ENCODE measurements around the gene MFGE8.

The MFGE8 gene

GRCh38 chr15:88912500-88912921 is 668 bp downstream of the MFGE8 start:
- peak in 1 of 2 donors; percentile 82 for DNase-seq
- Histone ChIP-seq H3K27ac (peak overlapping the region; percentile 87 to 95), H3K27me3 (no peaks in the 10 kb centered on the region), H3K36me3 (peaks cover 23 to 36% (median 26%) of the 10 kb centered on the region in 3 donors), H3K4me1 (peaks cover 0 to 69% (median 44%) of the 10 kb centered on the region in 4 donors), H3K4me3 (peak overlapping the region; percentile 80), H3K9me3 (no peaks in the 10 kb centered on the region)
- no peak for TF ChIP-seq CTCF (IDR thresholded peaks at IDR 0.05)
- intact Hi-C loops (cut with DNase I; ENCODE audit: low total_unique reads) = loop anchor here (10.0 kb wide), 1 partner anchor 668 kb away; no protein-coding TSS in a partner anchor

GRCh38 chr15:88911766-88912118 is 1.4 kb downstream of the MFGE8 start:
- intact Hi-C loops (cut with DNase I; ENCODE audit: low total_unique reads) = loop anchor here (10.0 kb wide), 1 partner anchor 667 kb away; no protein-coding TSS in a partner anchor
- peak overlapping the region; percentile 87 to 95 for H3K27ac ChIP-seq
- H3K4me1 ChIP-seq = peaks cover 0 to 77% (median 51%) of the 10 kb centered on the region in 4 donors
- peak overlapping the region; percentile 80 for H3K4me3 ChIP-seq
- no peaks in the 10 kb centered on the region for H3K27me3 ChIP-seq
- H3K9me3 ChIP-seq = no peaks in the 10 kb centered on the region
- peak in 1 of 2 donors; percentile 81 for DNase-seq
- TF ChIP-seq CTCF (IDR thresholded peaks at IDR 0.05) = no peak
- peaks cover 29 to 44% (median 34%) of the 10 kb centered on the region in 3 donors for H3K36me3 ChIP-seq

- Histone ChIP-seq H3K4me1 (peaks cover 4 to 83% (median 66%) of the 10 kb centered on the region in 4 donors), H3K4me3 (peak overlapping the region; percentile 80), H3K36me3 (peaks cover 45 to 59% (median 49%) of the 10 kb centered on the region in 3 donors), H3K27ac (peak overlapping the region; percentile 87 to 95), H3K27me3 (no peaks in the 10 kb centered on the region), H3K9me3 (no peaks in the 10 kb centered on the region)
- TF ChIP-seq CTCF (IDR thresholded peaks at IDR 0.05) = no peak
- DNase-seq = no peak
- intact Hi-C loops (cut with DNase I; ENCODE audit: low total_unique reads) = loop anchor here (5.0 to 10.0 kb wide), 2 partner anchors 92 to 665 kb away; no protein-coding TSS in a partner anchor
Measured at GRCh38 chr15:88909956-88910831, 3.0 kb downstream of the MFGE8 start.

- Histone ChIP-seq H3K4me1 (peaks cover 6 to 85% (median 72%) of the 10 kb centered on the region in 4 donors), H3K9me3 (no peaks in the 10 kb centered on the region), H3K4me3 (peak overlapping the region; percentile 80), H3K27me3 (no peaks in the 10 kb centered on the region), H3K27ac (peak overlapping the region; percentile 87 to 95), H3K36me3 (peaks cover 53 to 65% (median 58%) of the 10 kb centered on the region in 3 donors)
- DNase-seq = no peak
- no peak for TF ChIP-seq CTCF (IDR thresholded peaks at IDR 0.05)
- intact Hi-C loops (cut with DNase I; ENCODE audit: low total_unique reads) = loop anchor here (5.0 kb wide), 1 partner anchor 93 kb away; no protein-coding TSS in a partner anchor
Measured at GRCh38 chr15:88908697-88909621, 4.2 kb downstream of the MFGE8 start.

GRCh38 chr15:88908123-88908522 is 5.1 kb downstream of the MFGE8 start:
- DNase-seq = no peak
- intact Hi-C loops (cut with DNase I; ENCODE audit: low total_unique reads) = loop anchor here (5.0 kb wide), 1 partner anchor 94 kb away; no protein-coding TSS in a partner anchor
- TF ChIP-seq CTCF (IDR thresholded peaks at IDR 0.05) = no peak
- Histone ChIP-seq H3K9me3 (no peaks in the 10 kb centered on the region), H3K36me3 (peaks cover 61 to 74% (median 66%) of the 10 kb centered on the region in 3 donors), H3K27me3 (no peaks in the 10 kb centered on the region), H3K27ac (peak overlapping the region; percentile 87 to 95), H3K4me3 (peak overlapping the region; percentile 80), H3K4me1 (peaks cover 6 to 87% (median 70%) of the 10 kb centered on the region in 4 donors)
